Ovary (tissue), 3 donors: ENCODE results near the gene HYI.

Source experiments
- EP300 ChIP-seq: sonication (generic); formaldehyde crosslinking; IDR thresholded peaks from one replicate; pipeline ENCODE4 v1.6.1; 2017; ENCODE audit warnings: antibody characterized with exemption
- POLR2A ChIP-seq: fragments of 450-650 bp; IDR thresholded peaks from one replicate; pipeline ENCODE4 v1.6.1; 2017; ENCODE audit warnings: antibody characterized with exemption, mild to moderate bottlenecking, moderate library complexity
- TF ChIP-seq, protein P1 (sequence below), 3 donors: fragments of 450-650 bp in 2 of 3; fragments of 200-600 bp in 1 of 3; IDR thresholded peaks; one replicate each; pipeline versions ENCODE4 v1.5.1 to v1.8.0; 2016 to 2022; ENCODE audit warnings: antibody characterized with exemption in 3 of 3, mild to moderate bottlenecking in 1 of 3
- donor health status: DM: no; HTN: no; CAD: no.

DNA sequence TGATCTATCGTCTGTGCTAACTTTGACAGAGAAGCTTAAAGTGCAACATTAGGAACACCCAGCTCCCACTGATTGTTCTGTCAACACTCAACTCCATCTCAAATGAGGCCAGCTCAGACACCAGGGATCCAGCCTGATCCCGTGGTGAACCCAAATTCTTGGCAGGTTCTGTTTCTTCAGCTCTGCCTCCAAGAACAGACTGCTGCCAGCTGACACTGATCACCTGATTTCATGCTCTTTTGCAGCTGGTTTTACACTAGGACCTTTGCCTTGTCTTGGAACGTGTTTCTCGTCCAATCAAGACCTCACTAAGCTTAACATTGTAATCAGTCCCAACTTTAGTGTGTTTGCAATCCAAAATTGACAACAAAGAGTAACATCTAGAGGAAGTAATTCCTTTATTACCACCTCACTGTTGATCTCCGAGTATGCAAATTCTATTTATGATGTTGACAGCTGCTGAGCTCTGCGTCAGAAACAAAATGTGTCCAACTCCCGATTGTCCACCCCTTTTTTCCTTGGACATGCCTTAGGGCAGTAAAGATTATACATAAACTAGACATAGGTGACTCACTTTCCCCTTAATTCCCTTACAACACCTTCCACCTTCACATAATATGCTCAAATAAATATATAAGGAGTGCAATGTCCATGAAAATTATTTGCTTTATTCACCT is 1.6 kb upstream of the HYI start:
- TF ChIP-seq, protein P1, sequence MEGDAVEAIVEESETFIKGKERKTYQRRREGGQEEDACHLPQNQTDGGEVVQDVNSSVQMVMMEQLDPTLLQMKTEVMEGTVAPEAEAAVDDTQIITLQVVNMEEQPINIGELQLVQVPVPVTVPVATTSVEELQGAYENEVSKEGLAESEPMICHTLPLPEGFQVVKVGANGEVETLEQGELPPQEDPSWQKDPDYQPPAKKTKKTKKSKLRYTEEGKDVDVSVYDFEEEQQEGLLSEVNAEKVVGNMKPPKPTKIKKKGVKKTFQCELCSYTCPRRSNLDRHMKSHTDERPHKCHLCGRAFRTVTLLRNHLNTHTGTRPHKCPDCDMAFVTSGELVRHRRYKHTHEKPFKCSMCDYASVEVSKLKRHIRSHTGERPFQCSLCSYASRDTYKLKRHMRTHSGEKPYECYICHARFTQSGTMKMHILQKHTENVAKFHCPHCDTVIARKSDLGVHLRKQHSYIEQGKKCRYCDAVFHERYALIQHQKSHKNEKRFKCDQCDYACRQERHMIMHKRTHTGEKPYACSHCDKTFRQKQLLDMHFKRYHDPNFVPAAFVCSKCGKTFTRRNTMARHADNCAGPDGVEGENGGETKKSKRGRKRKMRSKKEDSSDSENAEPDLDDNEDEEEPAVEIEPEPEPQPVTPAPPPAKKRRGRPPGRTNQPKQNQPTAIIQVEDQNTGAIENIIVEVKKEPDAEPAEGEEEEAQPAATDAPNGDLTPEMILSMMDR (IDR thresholded peaks at IDR 0.05) = no peak
- TF ChIP-seq EP300 = no peak
- no peak for TF ChIP-seq POLR2A
